ENCODE measurements around the gene PMAIP1. TPM values are rescaled to one million over a fixed set of nuclear protein-coding genes. Genes with fewer than 3 reads are reported as not detected.

The PMAIP1 gene
- total RNA-seq, 5 donors from 2014 or later (not counting 1 experiment from before 2014, with no cell fraction given) = 17.8 to 81.5 (median 20.4) TPM

GRCh38 chr18:59926131-59926530 is 26.3 kb downstream of the PMAIP1 start:
- CTCF ChIA-PET = interaction anchor here in 1 of 2 donors (0.6 kb wide), 1 partner anchor 13 kb away, joined by 5 read pairs; no protein-coding TSS in a partner anchor
- POLR2A ChIA-PET = no interaction called here
- no peak overlapping the region for H3K27ac ChIP-seq (ENCODE audit: low read length)

GRCh38 chr18:59927246-59927825 is 27.5 kb downstream of the PMAIP1 start:
- Mint-ChIP-seq H3K27ac (no peak overlapping the region), H3K9me3 (no peaks in the 10 kb centered on the region), H3K36me3 (no peaks in the 10 kb centered on the region), H3K4me3 (no peak overlapping the region), H3K27me3 (peaks cover 2 to 3% of the 10 kb centered on the region in 2 donors), H3K4me1 (peaks cover 0 to 3% (median 0%) of the 10 kb centered on the region in 3 donors)
- ChIA-PET POLR2A (no interaction called here), CTCF (interaction anchor here in 1 of 2 donors (0.7 kb wide), 1 partner anchor 144 kb away, joined by 4 read pairs; no protein-coding TSS in a partner anchor)
- Histone ChIP-seq H3K27me3 (replicated peaks in 1 of 2; ENCODE audit: control insufficient read depth in 2 of 2, extremely low read depth in 1 of 2, insufficient read depth in 2 of 2, low read length in 1 of 2) (no peaks in the 10 kb centered on the region), H3K4me1 (ENCODE audit: control insufficient read depth in 1 of 2, extremely low read depth in 1 of 2, insufficient read depth in 2 of 2, low read length in 2 of 2) (no peaks in the 10 kb centered on the region), H3K9me3 (no peaks in the 10 kb centered on the region), H3K4me3 (ENCODE audit: control insufficient read depth in 1 of 2, extremely low read depth in 1 of 2, low read length in 1 of 2) (no peak overlapping the region), H3K27ac (ENCODE audit: low read length) (no peak overlapping the region), H3K36me3 (ENCODE audit: control insufficient read depth in 2 of 2, extremely low read depth in 1 of 2, insufficient read depth in 1 of 2, low read length in 1 of 2) (no peaks in the 10 kb centered on the region)
- ATAC-seq (replicated peaks in 1 of 4) (no peak), DNase-seq (no peak)
- 23% methylated on average over 3 of the region's 5 CpGs for WGBS (ENCODE audit: insufficient coverage)

More at GRCh38 chr18:59926131-59926530, 26.3 kb downstream of the PMAIP1 start:
- Mint-ChIP-seq H3K9me3 (no peaks in the 10 kb centered on the region), H3K27me3 (peaks cover 2 to 3% of the 10 kb centered on the region in 2 donors), H3K4me3 (no peak overlapping the region), H3K36me3 (no peaks in the 10 kb centered on the region), H3K4me1 (peaks cover 0 to 10% (median 8%) of the 10 kb centered on the region in 3 donors), H3K27ac (no peak overlapping the region)
- Histone ChIP-seq H3K9me3 (no peaks in the 10 kb centered on the region), H3K27me3 (replicated peaks in 1 of 2; ENCODE audit: control insufficient read depth in 2 of 2, extremely low read depth in 1 of 2, insufficient read depth in 2 of 2, low read length in 1 of 2) (no peaks in the 10 kb centered on the region), H3K4me1 (ENCODE audit: control insufficient read depth in 1 of 2, extremely low read depth in 1 of 2, insufficient read depth in 2 of 2, low read length in 2 of 2) (peaks cover 0 to 3% of the 10 kb centered on the region in 2 experiments), H3K36me3 (ENCODE audit: control insufficient read depth in 2 of 2, extremely low read depth in 1 of 2, insufficient read depth in 1 of 2, low read length in 1 of 2) (no peaks in the 10 kb centered on the region), H3K4me3 (ENCODE audit: control insufficient read depth in 1 of 2, extremely low read depth in 1 of 2, low read length in 1 of 2) (no peak overlapping the region)
- no peak for DNase-seq
- WGBS (ENCODE audit: insufficient coverage) = 100% methylated on average over 1 of the region's 5 CpGs
- ATAC-seq (replicated peaks in 1 of 4) = no peak

- POLR2A ChIA-PET = no interaction called here
- no peak overlapping the region for H3K27ac ChIP-seq (ENCODE audit: low read length)
- H3K4me1 ChIP-seq (ENCODE audit: control insufficient read depth in 1 of 2, extremely low read depth in 1 of 2, insufficient read depth in 2 of 2, low read length in 2 of 2) = no peaks in the 10 kb centered on the region
- ATAC-seq (replicated peaks in 1 of 4) = no peak
- H3K36me3 Mint-ChIP-seq = no peaks in the 10 kb centered on the region
- H3K4me1 Mint-ChIP-seq = peaks cover 0 to 3% (median 0%) of the 10 kb centered on the region in 3 donors
- no peaks in the 10 kb centered on the region for H3K36me3 ChIP-seq (ENCODE audit: control insufficient read depth in 2 of 2, extremely low read depth in 1 of 2, insufficient read depth in 1 of 2, low read length in 1 of 2)
- peaks cover 2 to 5% of the 10 kb centered on the region in 2 donors for H3K27me3 Mint-ChIP-seq
- H3K4me3 Mint-ChIP-seq = no peak overlapping the region
- no peak for DNase-seq
- no peak overlapping the region for H3K4me3 ChIP-seq (ENCODE audit: control insufficient read depth in 1 of 2, extremely low read depth in 1 of 2, low read length in 1 of 2)
- CTCF ChIA-PET = no interaction called here
- H3K9me3 ChIP-seq = no peaks in the 10 kb centered on the region
- H3K9me3 Mint-ChIP-seq = no peaks in the 10 kb centered on the region
- no peak overlapping the region for H3K27ac Mint-ChIP-seq
- H3K27me3 ChIP-seq (replicated peaks in 1 of 2; ENCODE audit: control insufficient read depth in 2 of 2, extremely low read depth in 1 of 2, insufficient read depth in 2 of 2, low read length in 1 of 2) = no peaks in the 10 kb centered on the region
- WGBS (ENCODE audit: insufficient coverage) = no CpG with 5 or more reads among the region's 2 CpGs
These were observed 28.4 kb downstream of the PMAIP1 start for GRCh38 chr18:59928201-59928600.

- no peaks in the 10 kb centered on the region for H3K9me3 Mint-ChIP-seq
- CTCF ChIA-PET = no interaction called here
- ATAC-seq (replicated peaks in 1 of 4) = no peak
- H3K9me3 ChIP-seq = no peaks in the 10 kb centered on the region
- peaks cover 5 to 8% of the 10 kb centered on the region in 2 donors for H3K27me3 Mint-ChIP-seq
- no peak overlapping the region for H3K4me3 ChIP-seq (ENCODE audit: control insufficient read depth in 1 of 2, extremely low read depth in 1 of 2, low read length in 1 of 2)
- POLR2A ChIA-PET = no interaction called here
- H3K4me1 ChIP-seq (ENCODE audit: control insufficient read depth in 1 of 2, extremely low read depth in 1 of 2, insufficient read depth in 2 of 2, low read length in 2 of 2) = no peaks in the 10 kb centered on the region
- H3K27ac ChIP-seq (ENCODE audit: low read length) = no peak overlapping the region
- 88% methylated on average over 4 of the region's 7 CpGs for WGBS (ENCODE audit: insufficient coverage)
- no peaks in the 10 kb centered on the region for H3K36me3 ChIP-seq (ENCODE audit: control insufficient read depth in 2 of 2, extremely low read depth in 1 of 2, insufficient read depth in 1 of 2, low read length in 1 of 2)
- H3K4me3 Mint-ChIP-seq = no peak overlapping the region
- peaks cover 0 to 3% (median 0%) of the 10 kb centered on the region in 3 donors for H3K4me1 Mint-ChIP-seq
- no peak overlapping the region for H3K27ac Mint-ChIP-seq
- no peaks in the 10 kb centered on the region for H3K36me3 Mint-ChIP-seq
- H3K27me3 ChIP-seq (replicated peaks in 1 of 2; ENCODE audit: control insufficient read depth in 2 of 2, extremely low read depth in 1 of 2, insufficient read depth in 2 of 2, low read length in 1 of 2) = no peaks in the 10 kb centered on the region
- DNase-seq = no peak
These were observed 30.0 kb downstream of the PMAIP1 start for GRCh38 chr18:59929621-59930295.

GRCh38 chr18:59932401-59932800 is 32.6 kb downstream of the PMAIP1 start:
- ChIA-PET POLR2A (no interaction called here), CTCF (no interaction called here)
- H3K36me3 Mint-ChIP-seq = no peaks in the 10 kb centered on the region
- H3K4me1 ChIP-seq (ENCODE audit: control insufficient read depth in 1 of 2, extremely low read depth in 1 of 2, insufficient read depth in 2 of 2, low read length in 2 of 2) = no peaks in the 10 kb centered on the region
- no peaks in the 10 kb centered on the region for H3K9me3 Mint-ChIP-seq
- ATAC-seq (replicated peaks in 1 of 4) (no peak), DNase-seq (no peak)
- no peaks in the 10 kb centered on the region for H3K4me1 Mint-ChIP-seq
- peaks cover 5 to 9% of the 10 kb centered on the region in 2 donors for H3K27me3 Mint-ChIP-seq
- WGBS (ENCODE audit: insufficient coverage) = 78% methylated on average over 10 of the region's 11 CpGs
- H3K4me3 Mint-ChIP-seq = no peak overlapping the region
- no peak overlapping the region for H3K27ac Mint-ChIP-seq
- H3K36me3 ChIP-seq (ENCODE audit: control insufficient read depth in 2 of 2, extremely low read depth in 1 of 2, insufficient read depth in 1 of 2, low read length in 1 of 2) = no peaks in the 10 kb centered on the region
- no peaks in the 10 kb centered on the region for H3K27me3 ChIP-seq (replicated peaks in 1 of 2; ENCODE audit: control insufficient read depth in 2 of 2, extremely low read depth in 1 of 2, insufficient read depth in 2 of 2, low read length in 1 of 2)
- no peak overlapping the region for H3K27ac ChIP-seq (ENCODE audit: low read length)
- no peaks in the 10 kb centered on the region for H3K9me3 ChIP-seq
- no peak overlapping the region for H3K4me3 ChIP-seq (ENCODE audit: control insufficient read depth in 1 of 2, extremely low read depth in 1 of 2, low read length in 1 of 2)

- CTCF ChIA-PET = no interaction called here
- no peak overlapping the region for H3K27ac ChIP-seq (ENCODE audit: low read length)
- no peaks in the 10 kb centered on the region for H3K4me1 ChIP-seq (ENCODE audit: control insufficient read depth in 1 of 2, extremely low read depth in 1 of 2, insufficient read depth in 2 of 2, low read length in 2 of 2)
- Mint-ChIP-seq H3K4me1 (no peaks in the 10 kb centered on the region), H3K36me3 (no peaks in the 10 kb centered on the region), H3K4me3 (no peak overlapping the region), H3K27ac (no peak overlapping the region), H3K27me3 (peaks cover under 1 to 3% of the 10 kb centered on the region in 2 donors), H3K9me3 (no peaks in the 10 kb centered on the region)
- H3K27me3 ChIP-seq (replicated peaks in 1 of 2; ENCODE audit: control insufficient read depth in 2 of 2, extremely low read depth in 1 of 2, insufficient read depth in 2 of 2, low read length in 1 of 2) = no peaks in the 10 kb centered on the region
- H3K36me3 ChIP-seq (ENCODE audit: control insufficient read depth in 2 of 2, extremely low read depth in 1 of 2, insufficient read depth in 1 of 2, low read length in 1 of 2) = no peaks in the 10 kb centered on the region
- WGBS (ENCODE audit: insufficient coverage) = 74% methylated on average over 2 of the region's 4 CpGs
- DNase-seq = no peak
- POLR2A ChIA-PET = interaction anchor here in 1 of 2 donors (0.6 kb wide), 1 partner anchor 26 kb away, joined by 4 read pairs; no protein-coding TSS in a partner anchor
- H3K4me3 ChIP-seq (ENCODE audit: control insufficient read depth in 1 of 2, extremely low read depth in 1 of 2, low read length in 1 of 2) = no peak overlapping the region
- no peaks in the 10 kb centered on the region for H3K9me3 ChIP-seq
- ATAC-seq (replicated peaks in 1 of 4) = no peak
These were observed 38.9 kb downstream of the PMAIP1 start for GRCh38 chr18:59938676-59939075.
